ENCODE results near the gene LIF. TPM values are rescaled to one million over a fixed set of nuclear protein-coding genes. Genes with fewer than 3 reads are reported as not detected.

The LIF gene
- total RNA-seq, 2 donors from 2014 or later = 9.5 to 12.5 TPM

DNA sequence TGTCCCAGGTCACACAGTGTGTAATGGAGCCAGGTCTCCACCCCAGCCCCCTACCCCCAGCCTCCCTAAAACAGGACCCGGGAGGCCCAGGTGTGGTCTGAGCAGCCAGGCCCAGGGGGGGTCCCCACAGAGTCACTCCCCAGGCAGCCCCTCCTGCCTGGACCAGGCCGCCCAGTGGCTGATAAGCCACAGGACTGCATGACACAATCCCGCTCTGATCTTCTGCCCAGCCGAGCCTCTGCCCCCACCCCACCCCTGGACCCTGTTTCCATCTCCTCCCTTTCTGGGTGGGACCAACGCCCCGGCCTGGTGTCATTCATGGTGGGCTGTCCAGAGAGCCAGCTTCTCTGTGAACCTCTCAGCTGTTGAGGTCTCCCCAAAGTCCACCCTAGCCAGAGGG is 7.8 kb upstream of the LIF start:
- Histone ChIP-seq H3K27me3 (no peaks in the 10 kb centered on the region), H3K9ac (ENCODE audit: low read depth in 2 of 2, low read length in 2 of 2) (no peak overlapping the region), H3K27ac (no peak overlapping the region), H3K36me3 (no peaks in the 10 kb centered on the region), H3K9me3 (no peaks in the 10 kb centered on the region), H3K4me3 (no peak overlapping the region), H3K4me1 (peaks cover 18% of the 10 kb centered on the region)
- no peak for DNase-seq
- intact Hi-C loops (cut with DNase I) = no loop called here
- TF ChIP-seq, protein P1, sequence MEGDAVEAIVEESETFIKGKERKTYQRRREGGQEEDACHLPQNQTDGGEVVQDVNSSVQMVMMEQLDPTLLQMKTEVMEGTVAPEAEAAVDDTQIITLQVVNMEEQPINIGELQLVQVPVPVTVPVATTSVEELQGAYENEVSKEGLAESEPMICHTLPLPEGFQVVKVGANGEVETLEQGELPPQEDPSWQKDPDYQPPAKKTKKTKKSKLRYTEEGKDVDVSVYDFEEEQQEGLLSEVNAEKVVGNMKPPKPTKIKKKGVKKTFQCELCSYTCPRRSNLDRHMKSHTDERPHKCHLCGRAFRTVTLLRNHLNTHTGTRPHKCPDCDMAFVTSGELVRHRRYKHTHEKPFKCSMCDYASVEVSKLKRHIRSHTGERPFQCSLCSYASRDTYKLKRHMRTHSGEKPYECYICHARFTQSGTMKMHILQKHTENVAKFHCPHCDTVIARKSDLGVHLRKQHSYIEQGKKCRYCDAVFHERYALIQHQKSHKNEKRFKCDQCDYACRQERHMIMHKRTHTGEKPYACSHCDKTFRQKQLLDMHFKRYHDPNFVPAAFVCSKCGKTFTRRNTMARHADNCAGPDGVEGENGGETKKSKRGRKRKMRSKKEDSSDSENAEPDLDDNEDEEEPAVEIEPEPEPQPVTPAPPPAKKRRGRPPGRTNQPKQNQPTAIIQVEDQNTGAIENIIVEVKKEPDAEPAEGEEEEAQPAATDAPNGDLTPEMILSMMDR (IDR thresholded peaks at IDR 0.05) = no peak

DNA sequence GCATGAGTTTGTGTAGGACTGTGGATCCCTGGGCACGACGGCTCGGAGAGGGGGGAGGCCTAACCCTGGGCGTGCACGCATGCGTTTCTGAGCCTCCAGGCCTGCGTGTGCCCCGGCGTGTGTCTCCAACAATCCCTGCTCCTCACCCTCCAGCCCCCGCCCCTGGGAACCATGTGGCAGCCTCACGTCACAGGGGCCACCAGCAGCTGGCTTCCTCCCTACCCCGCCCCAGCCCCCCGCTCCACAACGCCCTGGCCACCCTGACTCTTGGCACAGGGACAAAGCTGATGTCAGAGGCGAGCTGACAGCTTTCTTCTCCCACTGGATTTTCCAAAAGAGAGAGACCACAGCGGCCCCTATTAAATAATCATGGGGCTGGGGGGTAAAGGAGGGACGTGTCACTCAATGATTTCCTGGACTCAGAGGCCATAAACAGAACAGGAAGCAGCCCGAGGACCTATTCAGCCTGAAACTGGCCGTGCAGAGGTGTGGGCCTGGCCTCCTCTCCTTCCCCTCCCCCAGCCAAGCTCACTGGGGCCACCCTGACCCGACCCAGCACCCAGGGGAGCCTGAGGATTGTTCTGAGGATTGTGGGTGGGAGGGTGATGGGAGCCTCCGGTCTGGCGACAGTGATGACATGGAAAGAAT is 6.8 kb upstream of the LIF start:
- Histone ChIP-seq H3K4me1 (peaks cover 25% of the 10 kb centered on the region), H3K27me3 (no peaks in the 10 kb centered on the region), H3K9me3 (no peaks in the 10 kb centered on the region), H3K36me3 (no peaks in the 10 kb centered on the region), H3K27ac (peak overlapping the region; percentile 77), H3K9ac (ENCODE audit: low read depth in 2 of 2, low read length in 2 of 2) (peak overlapping the region; percentile 1 to 70), H3K4me3 (no peak overlapping the region)
- TF ChIP-seq, protein P1 (IDR thresholded peaks at IDR 0.05) = no peak
- intact Hi-C loops (cut with DNase I) = no loop called here
- peak; percentile 76 for DNase-seq

DNA sequence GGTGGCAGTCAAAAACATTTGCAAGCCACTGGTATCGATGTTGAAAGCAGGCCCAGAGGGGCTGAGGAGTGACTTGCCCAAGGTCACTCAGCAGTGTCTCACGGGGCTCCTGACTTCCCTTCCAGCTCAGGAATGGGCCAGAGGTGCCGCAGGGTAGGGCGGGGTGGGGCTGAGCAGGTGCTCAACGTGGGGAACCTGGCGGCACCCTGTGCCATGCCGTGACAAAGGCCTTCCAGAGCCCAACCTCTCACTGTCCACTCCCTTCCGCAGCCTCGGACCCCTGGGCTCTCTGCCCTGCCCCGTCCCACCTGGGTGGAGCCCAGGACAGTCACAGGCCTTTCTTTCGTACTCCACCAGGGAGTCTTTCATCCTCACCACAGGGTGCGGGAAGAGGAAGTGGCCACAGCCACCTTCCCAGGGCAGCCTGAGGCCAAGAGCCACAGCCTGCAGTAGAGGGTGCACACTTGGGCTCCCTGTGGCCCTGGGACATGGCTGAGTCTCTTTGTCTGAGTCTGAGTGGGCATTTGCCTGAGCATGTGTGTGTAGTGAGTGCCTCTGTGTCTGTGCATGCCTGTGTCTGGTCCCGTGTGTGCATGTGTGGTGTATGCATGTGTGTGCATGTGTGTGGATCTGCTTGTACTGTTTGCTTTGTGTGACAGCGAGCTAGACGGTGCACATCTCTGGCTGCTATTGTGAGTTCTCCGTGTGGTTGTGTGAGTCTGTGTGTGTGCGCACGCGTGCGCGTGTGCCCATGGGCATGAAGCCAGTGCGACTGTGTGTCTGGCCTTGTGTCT is 6.0 kb upstream of the LIF start:
- Histone ChIP-seq H3K4me1 (peaks cover 25% of the 10 kb centered on the region), H3K36me3 (no peaks in the 10 kb centered on the region), H3K4me3 (no peak overlapping the region), H3K27ac (peak overlapping the region; percentile 77), H3K9ac (ENCODE audit: low read depth in 2 of 2, low read length in 2 of 2) (peak overlapping the region; percentile 1 to 36), H3K27me3 (no peaks in the 10 kb centered on the region), H3K9me3 (no peaks in the 10 kb centered on the region)
- TF ChIP-seq, protein P1 (IDR thresholded peaks at IDR 0.05) = no peak
- intact Hi-C loops (cut with DNase I) = no loop called here
- peak; percentile 76 for DNase-seq

DNA sequence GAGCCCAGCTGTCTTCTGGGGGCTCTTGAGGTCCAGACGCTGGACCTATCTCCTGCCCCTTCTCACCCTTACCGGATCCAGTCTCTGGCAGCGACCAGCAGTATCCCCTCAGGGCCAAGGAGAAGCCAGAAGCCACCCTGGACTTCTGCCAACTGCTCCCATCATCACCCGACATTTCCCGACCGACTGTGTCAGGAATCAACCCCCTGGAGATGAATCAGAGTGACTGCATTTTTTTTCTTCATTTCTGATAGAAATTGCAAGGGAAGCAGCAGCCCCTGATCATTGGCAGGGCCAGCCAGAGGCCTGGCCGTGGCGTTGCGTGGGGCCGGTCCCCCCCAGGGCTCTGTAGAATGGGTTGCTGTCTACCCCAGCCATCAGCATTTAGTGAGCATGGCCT is 5.2 kb upstream of the LIF start:
- H3K27ac ChIP-seq = peak overlapping the region; percentile 77
- H3K36me3 ChIP-seq = no peaks in the 10 kb centered on the region
- no peaks in the 10 kb centered on the region for H3K9me3 ChIP-seq
- intact Hi-C loops (cut with DNase I) = no loop called here
- no peak overlapping the region for H3K4me3 ChIP-seq
- TF ChIP-seq, protein P1 (IDR thresholded peaks at IDR 0.05) = no peak
- no peaks in the 10 kb centered on the region for H3K27me3 ChIP-seq
- peaks cover 21% of the 10 kb centered on the region for H3K4me1 ChIP-seq
- peak overlapping the region in 1 of 2 donors; percentile 36 for H3K9ac ChIP-seq (ENCODE audit: low read depth in 2 of 2, low read length in 2 of 2)
- DNase-seq = no peak

DNA sequence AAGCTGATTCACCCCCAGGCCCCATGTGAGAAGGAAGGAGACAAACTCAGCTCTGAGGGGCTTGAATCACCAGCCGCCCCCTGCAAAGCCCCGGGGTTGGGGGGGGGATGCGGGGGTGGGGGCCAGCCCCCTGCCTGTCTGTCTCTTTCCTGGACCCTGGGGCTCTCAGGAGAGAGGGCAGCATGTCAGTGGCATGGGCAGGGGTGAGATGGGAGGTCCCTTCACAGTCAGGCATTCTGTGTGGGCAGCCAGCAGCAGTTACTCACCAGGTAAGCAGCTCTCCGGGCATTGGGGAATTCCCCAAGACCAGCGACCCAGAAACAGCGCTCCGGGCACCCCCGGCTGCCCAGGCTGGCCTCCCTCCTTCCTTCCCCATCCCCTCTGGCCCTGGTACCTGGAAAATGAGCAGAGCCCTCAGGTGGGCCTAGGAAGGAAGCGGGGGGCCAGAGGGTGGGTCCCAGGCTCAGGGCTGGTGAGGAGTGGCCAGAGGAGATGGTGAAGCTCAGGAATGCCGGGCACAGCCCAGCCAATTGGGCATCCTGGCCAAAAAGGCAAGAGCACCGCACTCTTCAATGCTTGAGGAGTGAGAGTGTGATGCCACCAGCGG is 4.2 kb upstream of the LIF start:
- Histone ChIP-seq H3K4me1 (peaks cover 25% of the 10 kb centered on the region), H3K36me3 (no peaks in the 10 kb centered on the region), H3K9me3 (no peaks in the 10 kb centered on the region), H3K27ac (no peak overlapping the region), H3K9ac (ENCODE audit: low read depth in 2 of 2, low read length in 2 of 2) (no peak overlapping the region), H3K27me3 (peaks cover 5% of the 10 kb centered on the region), H3K4me3 (no peak overlapping the region)
- intact Hi-C loops (cut with DNase I) = no loop called here
- TF ChIP-seq, protein P1 (IDR thresholded peaks at IDR 0.05) = no peak
- no peak for DNase-seq
